HG02678 (cell line): Measurements from ENCODE around the gene HIVEP3.

Experiments
- ATAC-seq: cut with Tn5 transposase; IDR thresholded peaks from one replicate; pipeline ENCODE4 v1.9.1; 2021; ENCODE audit warnings: mild to moderate bottlenecking, moderate library complexity; ENCODE audit not compliant: unreplicated experiment

HIVEP3 gene

DNA sequence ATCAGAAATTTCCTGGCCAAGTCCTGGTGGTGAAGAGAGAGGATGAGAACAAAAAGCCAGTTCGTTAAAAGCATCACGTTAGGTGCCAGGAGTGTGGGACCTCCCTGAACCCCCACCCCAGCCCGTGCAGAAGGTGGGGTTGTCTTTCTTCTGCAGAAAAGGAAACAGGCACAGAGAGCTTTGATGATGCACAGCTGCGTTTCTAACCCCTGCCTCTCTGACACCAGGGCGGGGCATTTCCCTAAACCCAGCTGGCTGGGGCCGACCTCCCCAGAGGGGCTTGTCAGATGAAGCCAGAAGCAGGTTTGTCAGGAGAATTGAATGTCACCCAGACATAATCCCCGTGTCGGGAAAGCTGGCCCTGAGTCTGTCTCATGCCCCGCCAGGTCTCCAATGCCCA is 244.9 kb downstream of the HIVEP3 start:
- ATAC-seq, result peak; percentile 63

GRCh38 chr1:41673378-41673777 is 245.3 kb downstream of the HIVEP3 start:
- peak; percentile 65 for ATAC-seq

- no peak for ATAC-seq
These were observed 245.9 kb downstream of the HIVEP3 start for GRCh38 chr1:41672641-41673361.

- no peak for ATAC-seq
These were observed 246.5 kb downstream of the HIVEP3 start for GRCh38 chr1:41672173-41672572.

GRCh38 chr1:41671116-41671755 is 247.5 kb downstream of the HIVEP3 start:
- ATAC-seq, result no peak

DNA sequence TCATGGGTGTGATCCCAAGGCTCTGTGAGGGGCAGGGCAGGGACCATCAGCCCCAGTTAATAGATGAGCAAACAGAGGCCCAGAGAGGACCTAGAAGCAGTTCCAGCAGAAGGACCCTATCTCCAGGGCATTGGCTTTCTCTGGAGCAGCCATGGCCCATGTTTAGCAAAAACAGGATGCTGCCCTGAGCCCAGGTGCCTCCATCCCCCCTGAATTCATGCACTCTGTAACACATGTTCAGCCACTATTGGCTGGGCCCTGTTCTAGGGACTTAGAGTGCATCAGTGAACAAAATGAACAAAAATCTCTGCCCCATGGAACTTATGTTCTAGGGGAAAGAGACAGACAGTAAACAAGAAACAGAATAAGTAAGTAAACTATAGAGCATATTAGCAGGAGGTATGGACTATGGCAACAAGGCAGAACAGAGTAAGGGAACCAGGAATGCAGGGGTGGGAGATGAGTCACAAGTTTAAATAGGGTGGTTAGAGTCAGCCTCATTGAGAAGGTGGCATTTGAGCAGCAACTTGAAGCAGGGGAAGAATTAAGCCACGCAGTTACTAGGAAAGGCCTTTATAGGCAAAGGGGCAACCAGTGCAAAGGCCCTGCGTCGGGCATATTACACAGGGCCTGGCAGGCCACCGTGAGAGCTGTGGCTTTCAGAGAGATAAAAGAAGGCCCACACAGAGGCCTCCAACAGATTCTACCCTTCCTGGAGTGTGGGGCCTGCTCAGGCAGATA is 248.3 kb downstream of the HIVEP3 start:
- ATAC-seq, result no peak

GRCh38 chr1:41668967-41669366 is 249.8 kb downstream of the HIVEP3 start:
- no peak for ATAC-seq

- ATAC-seq, result no peak
These were observed 250.6 kb downstream of the HIVEP3 start for GRCh38 chr1:41668054-41668660.

GRCh38 chr1:41666981-41667631 is 251.6 kb downstream of the HIVEP3 start:
- ATAC-seq, result peak; percentile 65

GRCh38 chr1:41665962-41666917 is 252.5 kb downstream of the HIVEP3 start:
- no peak for ATAC-seq

DNA sequence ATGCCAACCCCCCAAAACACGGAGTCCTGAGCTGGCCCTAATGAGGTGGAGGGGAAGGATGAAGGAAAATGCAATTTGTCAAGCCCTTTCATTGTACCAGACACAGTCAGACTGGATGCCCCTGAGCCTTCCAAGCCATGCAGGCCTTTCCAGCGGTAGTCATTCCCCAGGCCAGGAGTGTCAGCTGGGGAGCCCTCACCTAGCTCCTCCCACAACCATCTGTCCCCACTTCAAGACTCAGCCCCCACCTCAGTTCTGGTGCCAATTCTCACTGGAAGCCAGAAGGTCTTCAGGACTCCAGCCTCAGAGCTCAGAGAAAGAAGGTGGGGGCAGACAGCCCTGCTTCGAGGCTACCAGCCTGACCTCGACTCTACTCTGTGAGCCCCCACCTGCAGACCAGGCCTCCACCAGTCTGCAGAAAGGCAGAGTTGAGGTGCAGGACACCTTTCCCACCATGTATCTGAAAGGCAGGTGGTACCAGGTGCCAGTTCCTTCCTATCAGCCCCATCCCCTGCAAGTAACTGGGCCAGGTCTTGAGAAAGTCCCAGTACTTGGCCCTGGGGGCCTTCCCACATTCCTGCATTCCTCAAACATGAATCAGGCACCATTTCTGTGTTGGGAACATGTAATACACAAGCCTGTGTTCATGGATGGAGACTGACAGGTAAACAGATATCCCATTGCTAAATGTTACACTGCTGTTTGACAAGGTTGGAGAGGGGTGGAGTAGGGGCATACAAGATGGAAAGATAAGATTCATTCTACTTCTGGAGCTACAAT is 253.7 kb downstream of the HIVEP3 start:
- no peak for ATAC-seq

DNA sequence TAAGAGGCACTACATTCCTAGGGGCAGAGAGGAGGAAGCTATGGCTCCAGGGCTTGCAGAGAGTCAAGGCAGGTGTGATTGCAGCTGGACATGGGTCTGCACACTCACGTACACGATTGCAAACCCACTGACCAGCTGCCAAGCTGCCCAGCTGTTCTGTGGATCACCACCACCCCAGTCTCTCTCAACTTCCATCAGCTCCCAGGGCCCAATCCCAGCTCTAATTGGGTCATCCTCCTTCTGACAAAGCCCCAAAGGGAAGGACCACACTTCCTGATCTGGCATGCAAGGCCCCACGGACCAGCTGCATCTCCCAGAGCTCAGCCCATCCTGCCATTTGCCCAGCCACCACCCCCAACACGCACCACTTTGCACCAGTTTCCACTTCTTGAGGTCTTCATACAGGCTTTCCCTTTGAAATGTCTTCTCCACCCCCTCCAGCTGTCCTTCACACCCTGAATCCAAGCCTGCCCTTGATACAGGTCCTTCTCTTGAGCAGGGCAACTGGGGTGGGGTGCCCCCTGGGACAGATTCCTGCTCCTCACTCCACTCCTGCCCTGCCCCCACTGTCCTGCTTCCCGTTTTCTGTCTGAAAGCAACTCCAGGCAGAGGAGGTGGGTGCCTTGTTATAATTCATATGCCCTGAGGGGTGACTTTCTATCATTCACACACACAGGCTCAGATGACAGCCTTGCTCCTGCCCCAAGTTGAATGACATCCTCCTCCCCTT is 254.9 kb downstream of the HIVEP3 start:
- no peak for ATAC-seq

DNA sequence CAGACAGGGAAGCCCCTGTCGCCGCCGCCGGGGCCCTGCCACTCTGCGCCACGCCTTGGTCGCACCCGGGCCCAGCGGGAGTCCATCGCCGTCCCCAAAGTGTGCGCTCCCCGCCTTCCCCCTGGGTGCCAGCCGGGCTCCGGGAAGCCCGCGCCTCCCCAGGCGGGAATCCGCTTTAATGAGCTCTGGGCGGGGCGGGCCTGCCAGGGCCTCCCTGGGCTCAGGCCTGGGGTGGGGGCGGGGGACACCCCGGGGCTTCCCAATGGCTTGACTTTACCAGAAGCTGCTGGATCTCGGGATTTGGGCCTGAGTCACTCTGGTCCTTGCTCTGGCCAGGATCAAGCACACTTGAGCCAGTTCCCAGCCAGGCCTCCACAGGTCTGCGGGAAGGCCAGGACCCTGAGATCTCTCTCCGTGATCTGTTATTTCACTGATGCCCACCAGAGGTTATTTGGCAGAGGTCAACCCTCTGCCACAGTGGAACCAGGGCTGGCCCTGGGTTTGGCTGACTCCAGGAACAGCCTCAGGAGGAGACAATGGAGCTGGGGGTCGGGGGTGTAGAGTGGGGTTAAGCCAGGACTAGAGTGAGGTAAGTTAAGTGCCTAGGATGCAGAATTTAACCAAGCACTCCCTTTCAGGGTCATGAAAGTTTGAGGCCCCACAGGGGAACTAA is 255.8 kb downstream of the HIVEP3 start:
- peak; percentile 9 for ATAC-seq

DNA sequence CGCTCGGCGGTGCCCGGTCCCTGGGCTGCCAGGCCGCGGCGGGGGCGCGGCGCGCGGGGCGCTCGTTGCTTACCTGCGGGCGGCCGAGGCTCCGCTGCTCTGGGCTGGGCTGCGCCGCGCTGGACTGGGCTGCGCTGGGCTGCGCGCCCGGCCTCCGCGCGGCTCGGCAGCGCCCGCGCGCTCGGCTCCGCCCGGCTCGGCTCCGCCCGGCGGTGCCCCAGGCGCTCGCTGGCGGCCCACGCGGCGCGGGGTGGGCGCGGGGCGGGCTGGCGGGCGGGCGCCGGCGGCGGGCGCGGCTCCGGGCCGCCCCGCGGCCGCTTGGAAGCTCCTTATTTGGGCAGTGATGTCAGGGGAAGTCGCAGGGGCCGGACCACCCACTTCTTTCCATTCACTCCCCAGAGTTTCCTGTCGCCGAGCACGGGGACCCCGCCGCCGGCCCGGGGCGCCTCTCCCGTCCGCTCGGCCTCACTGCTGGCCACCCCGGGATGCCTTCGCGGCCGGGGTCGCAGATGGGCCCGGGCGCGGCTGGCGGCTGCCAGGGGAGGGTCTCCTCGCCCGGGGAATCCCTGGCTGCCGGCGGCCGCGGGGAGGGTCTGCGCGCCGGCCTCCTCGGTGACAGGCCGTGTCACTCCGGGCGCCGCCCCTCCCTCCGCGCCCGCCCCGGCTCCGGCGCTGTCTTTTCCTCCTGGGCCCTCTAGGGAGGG is 256.5 kb downstream of the HIVEP3 start:
- peak; percentile 73 for ATAC-seq

DNA sequence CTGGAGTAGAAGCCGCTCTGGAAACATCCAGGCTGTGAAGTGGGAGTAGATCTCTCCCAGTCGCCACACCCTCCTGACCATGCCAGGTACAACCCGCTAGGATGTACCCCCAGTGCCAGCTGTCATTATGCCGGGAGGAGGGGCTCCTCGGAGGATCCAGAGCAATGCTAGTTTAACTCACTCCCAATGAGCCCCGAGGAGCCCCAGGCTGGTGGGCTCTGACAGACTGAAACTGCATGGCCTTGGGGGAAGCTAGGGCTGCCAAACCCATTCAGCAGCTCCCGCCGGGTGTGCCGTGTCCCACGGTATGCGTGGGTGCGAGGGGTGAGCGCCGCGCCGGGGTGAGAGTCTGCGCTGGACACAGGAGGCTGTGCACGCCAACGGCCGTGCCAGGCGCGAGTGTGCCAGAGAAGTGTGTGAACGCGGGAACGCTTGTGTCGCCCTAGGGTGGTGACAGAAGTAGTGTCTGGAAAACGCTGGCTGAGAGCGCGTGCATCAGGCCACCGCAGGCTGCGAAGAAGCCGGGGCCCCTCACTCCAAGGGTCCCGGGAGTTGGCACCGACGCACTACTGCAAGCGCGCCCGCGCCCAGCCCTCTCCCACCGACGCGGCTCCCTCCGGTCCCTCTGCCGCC is 257.2 kb downstream of the HIVEP3 start:
- peak; percentile 9 for ATAC-seq

GRCh38 chr1:41660570-41661427 is 257.9 kb downstream of the HIVEP3 start:
- ATAC-seq, result no peak
